ENCODE data around the gene ATXN1. TPM values are rescaled to one million over a fixed set of nuclear protein-coding genes. Genes with fewer than 3 reads are reported as not detected.

ATXN1 gene
- total RNA-seq, 1 experiment from 2014 or later = 5.6 TPM

DNA sequence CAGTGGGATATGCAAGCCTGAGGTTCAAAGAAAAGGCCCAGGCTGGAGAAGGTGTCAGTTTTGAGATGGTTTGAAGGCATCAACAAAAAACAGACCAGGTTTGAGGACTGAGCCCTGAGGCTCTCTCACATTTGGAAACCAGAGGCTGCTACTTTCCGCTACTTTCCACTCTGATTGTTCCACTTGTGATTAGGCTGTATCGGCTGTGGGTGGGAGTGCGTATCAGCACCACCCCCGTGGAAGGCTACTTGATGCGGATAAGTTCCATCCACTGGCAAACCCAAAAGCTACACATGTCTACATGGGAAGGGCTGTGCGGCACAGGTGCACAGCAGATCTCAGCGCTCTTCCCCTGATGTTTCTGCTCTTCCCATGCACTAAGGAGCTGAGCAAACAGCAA lies 324.2 kb downstream of the ATXN1 start:
- Histone ChIP-seq H2AFZ (ENCODE audit: low read length) (no peak overlapping the region), H2BK12ac (ENCODE audit: insufficient read length, low read depth, low read length) (no peak overlapping the region), H3K79me1 (ENCODE audit: insufficient read depth, low read depth, low read length, poor library complexity, severe bottlenecking) (no peaks in the 10 kb centered on the region), H3K9ac (ENCODE audit: extremely low read depth, insufficient read length, low read length) (no peak overlapping the region), H3K18ac (ENCODE audit: insufficient read length, low read depth, low read length) (no peak overlapping the region), H2AK5ac (ENCODE audit: insufficient read length, low read length) (no peak overlapping the region), H3K27ac (ENCODE audit: insufficient read length, low read depth, low read length) (no peak overlapping the region), H3K4me2 (ENCODE audit: insufficient read depth, insufficient read length, low read length) (no peak overlapping the region), H2BK20ac (ENCODE audit: low read depth, low read length, poor library complexity, severe bottlenecking) (no peak overlapping the region), H3K56ac (ENCODE audit: insufficient read length, low read depth, low read length) (no peak overlapping the region), H3K9me3 (ENCODE audit: control insufficient read depth, low read depth, low read length) (no peaks in the 10 kb centered on the region), H4K91ac (ENCODE audit: insufficient read length, low read depth, low read length) (no peak overlapping the region), H3K4ac (ENCODE audit: low read depth, low read length) (no peak overlapping the region), H3K14ac (ENCODE audit: insufficient read depth, low read length) (no peak overlapping the region), H2BK15ac (ENCODE audit: low read depth, low read length) (no peak overlapping the region), H4K5ac (ENCODE audit: insufficient read length, low read depth, low read length) (no peak overlapping the region), H2BK5ac (ENCODE audit: insufficient read length, low read length) (no peak overlapping the region), H3K27me3 (ENCODE audit: insufficient read depth, low read length) (no peaks in the 10 kb centered on the region), H4K20me1 (ENCODE audit: control insufficient read depth, insufficient read depth, insufficient read length) (no peaks in the 10 kb centered on the region), H3K4me1 (ENCODE audit: insufficient read depth, low read length) (peaks cover 1% of the 10 kb centered on the region; the same call in 1 of the 2 replicates), H3K79me2 (ENCODE audit: insufficient read depth, low read length) (no peaks in the 10 kb centered on the region), H4K8ac (replicated peaks; ENCODE audit: insufficient read length, low read depth, low read length) (no peak overlapping the region), H2BK120ac (ENCODE audit: low read depth, low read length, poor library complexity, severe bottlenecking) (no peak overlapping the region), H3T11ph (ENCODE audit: low read length) (no peak overlapping the region), H3K23ac (ENCODE audit: insufficient read length, low read depth, low read length) (no peak overlapping the region), H3K23me2 (ENCODE audit: insufficient read length, low read depth, low read length, poor library complexity, severe bottlenecking) (no peaks in the 10 kb centered on the region)
- Mint-ChIP-seq H3K27me3 (ENCODE audit: low read depth) (no peaks in the 10 kb centered on the region), H3K9me3 (no peaks in the 10 kb centered on the region), H3K4me1 (0 out of 4 replicates have a peak, but pooled peaks cover 0 to under 1% of the 10 kb centered on the region in 2 experiments), H3K4me3 (no peak overlapping the region), H3K27ac (no peak overlapping the region), H3K36me3 (ENCODE audit: insufficient read depth in 1 of 3, low read depth in 3 of 3) (no peaks in the 10 kb centered on the region)
- no peak for DNase-seq
- TF ChIP-seq, protein P1, sequence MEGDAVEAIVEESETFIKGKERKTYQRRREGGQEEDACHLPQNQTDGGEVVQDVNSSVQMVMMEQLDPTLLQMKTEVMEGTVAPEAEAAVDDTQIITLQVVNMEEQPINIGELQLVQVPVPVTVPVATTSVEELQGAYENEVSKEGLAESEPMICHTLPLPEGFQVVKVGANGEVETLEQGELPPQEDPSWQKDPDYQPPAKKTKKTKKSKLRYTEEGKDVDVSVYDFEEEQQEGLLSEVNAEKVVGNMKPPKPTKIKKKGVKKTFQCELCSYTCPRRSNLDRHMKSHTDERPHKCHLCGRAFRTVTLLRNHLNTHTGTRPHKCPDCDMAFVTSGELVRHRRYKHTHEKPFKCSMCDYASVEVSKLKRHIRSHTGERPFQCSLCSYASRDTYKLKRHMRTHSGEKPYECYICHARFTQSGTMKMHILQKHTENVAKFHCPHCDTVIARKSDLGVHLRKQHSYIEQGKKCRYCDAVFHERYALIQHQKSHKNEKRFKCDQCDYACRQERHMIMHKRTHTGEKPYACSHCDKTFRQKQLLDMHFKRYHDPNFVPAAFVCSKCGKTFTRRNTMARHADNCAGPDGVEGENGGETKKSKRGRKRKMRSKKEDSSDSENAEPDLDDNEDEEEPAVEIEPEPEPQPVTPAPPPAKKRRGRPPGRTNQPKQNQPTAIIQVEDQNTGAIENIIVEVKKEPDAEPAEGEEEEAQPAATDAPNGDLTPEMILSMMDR (conservative IDR thresholded peaks at IDR 0.05) = no peak
- no CpG with 5 or more reads among the region's 7 CpGs for WGBS (ENCODE audit: extremely low coverage, insufficient read length, low lambda C conversion rate)
